HepG2 (cell line): Measurements from ENCODE around the gene ST6GALNAC6. TPM values are rescaled to one million over a fixed set of nuclear protein-coding genes. Genes with fewer than 3 reads are reported as not detected.

Source experiments
- AGO1 ChIP-seq: fragments of 200-400 bp; formaldehyde crosslinking; IDR thresholded peaks from 2 replicates; pipeline ENCODE4 v1.6.1; 2017; ENCODE audit warnings: mild to moderate bottlenecking, low read depth, low read length, moderate library complexity; ENCODE audit not compliant: poor library complexity, severe bottlenecking
- HNRNPLL ChIP-seq: fragments of 200-400 bp; formaldehyde crosslinking; IDR thresholded peaks from 2 replicates; pipeline ENCODE4 v1.6.1; 2017; ENCODE audit warnings: mild to moderate bottlenecking, low read depth, low read length; ENCODE audit not compliant: poor library complexity, severe bottlenecking
- MAX ChIP-seq: IDR thresholded peaks from 2 replicates; pipeline ENCODE4 v1.6.1; 2012; ENCODE audit warnings: inconsistent platforms
- PAWR ChIP-seq: sonication (generic); formaldehyde crosslinking; IDR thresholded peaks from 2 replicates; pipeline ENCODE4 v1.4.0; 2020; ENCODE audit warnings: missing genetic modification reagents, mild to moderate bottlenecking, borderline replicate concordance
- RBAK ChIP-seq: sonication (generic); formaldehyde crosslinking; IDR thresholded peaks from 2 replicates; pipeline ENCODE4 v1.5.1; 2020; ENCODE audit warnings: mild to moderate bottlenecking, missing genetic modification reagents
- RBFOX2 ChIP-seq: fragments of 200-400 bp; formaldehyde crosslinking; IDR thresholded peaks from 2 replicates; pipeline ENCODE4 v1.6.1; 2017; ENCODE audit warnings: low read depth, mild to moderate bottlenecking, low read length
- SIN3A ChIP-seq: IDR thresholded peaks from 2 replicates; pipeline ENCODE4 v1.6.1; 2011; ENCODE audit warnings: low read depth, mild to moderate bottlenecking, control low read depth, low read length, borderline replicate concordance
- THAP11 ChIP-seq: IDR thresholded peaks from 2 replicates; pipeline ENCODE4 v1.6.1; 2016; ENCODE audit warnings: missing biosample characterization, missing genetic modification reagents
- ZBED4 ChIP-seq: sonication (generic); formaldehyde crosslinking; IDR thresholded peaks from 2 replicates; pipeline ENCODE4 v1.4.0; 2020; ENCODE audit warnings: missing genetic modification reagents, borderline replicate concordance
- ZBTB7B ChIP-seq: sonication (generic); formaldehyde crosslinking; IDR thresholded peaks from 2 replicates; pipeline ENCODE4 v1.4.0; 2020; ENCODE audit warnings: missing genetic modification reagents
- ZFP91 ChIP-seq: sonication (generic); formaldehyde crosslinking; IDR thresholded peaks from 2 replicates; pipeline ENCODE4 v1.9.0; 2022; ENCODE audit warnings: missing genetic modification reagents, mild to moderate bottlenecking, borderline replicate concordance
- ZNF232 ChIP-seq: sonication (generic); formaldehyde crosslinking; IDR thresholded peaks from 2 replicates; pipeline ENCODE4 v1.4.0; 2020; ENCODE audit warnings: missing genetic modification reagents, borderline replicate concordance
- ZNF598 ChIP-seq: sonication (generic); formaldehyde crosslinking; IDR thresholded peaks from 2 replicates; pipeline ENCODE4 v1.5.1; 2020; ENCODE audit warnings: mild to moderate bottlenecking, missing genetic modification reagents, borderline replicate concordance
- ZNF687 ChIP-seq: sonication (generic); formaldehyde crosslinking; IDR thresholded peaks from 2 replicates; pipeline ENCODE4 v1.5.1; 2020; ENCODE audit warnings: mild to moderate bottlenecking, missing genetic modification reagents, moderate library complexity
- ZNF883 ChIP-seq: sonication (generic); formaldehyde crosslinking; IDR thresholded peaks from 2 replicates; pipeline ENCODE4 v1.5.1; 2020; ENCODE audit warnings: mild to moderate bottlenecking, missing genetic modification reagents; ENCODE audit errors: not compliant biosample characterization
- ZNF891 ChIP-seq: sonication (generic); formaldehyde crosslinking; IDR thresholded peaks from 2 replicates; pipeline ENCODE4 v1.5.0; 2020; ENCODE audit warnings: mild to moderate bottlenecking, missing genetic modification reagents
- polyA plus RNA-seq, 8 experiments: library from polyadenylated mRNA; depleted of rRNA in 3 of 8; stranded (reverse) in 7 of 8; unstranded in 1 of 8; fragments of >200 nt; fragmentation: Illumina TruSeq in 4 of 8; extraction: Trizol in 4 of 8; gene quantifications; 2 replicates each; pipeline versions ENCODE4 v1.2.1 to v1.2.3, GENCODE V29; 2011 to 2016; ENCODE audit warnings: low read depth in 4 of 8, missing spikeins in 1 of 8, mixed read lengths in 1 of 8; ENCODE audit not compliant: insufficient read depth in 1 of 8
- total RNA-seq, 5 experiments: library from RNA; depleted of rRNA; stranded (reverse); fragments of >200 nt; fragmentation: Illumina TruSeq; extraction: Trizol; gene quantifications; 2 replicates each; pipeline ENCODE4 v1.2.3, GENCODE V29; 2016; ENCODE audit warnings: low read depth in 1 of 5

The ST6GALNAC6 gene
- total and polyA plus RNA-seq, 2 of the 13 experiments (the other 11 are each of a cell fraction or from before 2014, with no cell fraction given), result 18.5 to 65.4 TPM

GRCh38 chr9:127899128-127899943, at the start of gene ST6GALNAC6 (continued):
- TF ChIP-seq MAX (peak; percentile 39; the same call in 1 of the 2 replicates), ZNF598 (CRISPR knock-in tag) (0 out of 2 replicates have a peak, but pooled peaks have one; percentile 18), ZNF883 (peak; percentile 15), SIN3A (peak; percentile 63; the same call in 1 of the 2 replicates), ZFP91 (CRISPR knock-in tag) (peak; percentile 27; the same call in 1 of the 2 replicates), RBAK (CRISPR knock-in tag) (no peak), ZNF232 (peak; percentile 29; the same call in 1 of the 2 replicates), PAWR (no peak), ZNF687 (CRISPR knock-in tag) (peak; percentile 68), RBFOX2 (peak; percentile 76), ZBED4 (CRISPR knock-in tag) (peak; percentile 46; the same call in 1 of the 2 replicates), AGO1 (peak; percentile 36), THAP11 (CRISPR knock-in tag) (peak; percentile 53; the same call in 1 of the 2 replicates), ZBTB7B (CRISPR knock-in tag) (peak; percentile 78), HNRNPLL (peak; percentile 19), ZNF891 (0 out of 2 replicates have a peak, but pooled peaks have one; percentile 10)
